HUES48 (cell line): ENCODE results near the gene RARRES1.
A peak's percentile ranks its signal among the peaks of the same experiment; 100 is the strongest.

Source experiments
- H3K27ac ChIP-seq: one replicate; pipeline ENCODE4 v1.7.0; 2013; ENCODE audit warnings: low read depth, low read length, inconsistent platforms
- H3K27me3 ChIP-seq: 2 replicates; pipeline ENCODE4 v1.6.1; 2013; ENCODE audit warnings: mild to moderate bottlenecking, low read length; ENCODE audit not compliant: control insufficient read depth, insufficient read depth
- H3K36me3 ChIP-seq: 2 replicates; pipeline ENCODE4 v1.6.1; 2013; ENCODE audit warnings: low read length; ENCODE audit not compliant: control insufficient read depth, insufficient read depth
- H3K4me1 ChIP-seq: 2 replicates; pipeline ENCODE4 v1.6.1; 2013; ENCODE audit warnings: mild to moderate bottlenecking, low read length; ENCODE audit not compliant: control insufficient read depth, insufficient read depth
- H3K4me3 ChIP-seq: 2 replicates; pipeline ENCODE4 v1.5.1; 2013; ENCODE audit warnings: mild to moderate bottlenecking, low read depth, low read length
- H3K9ac ChIP-seq: 2 replicates; pipeline ENCODE4 v1.6.1; 2013; ENCODE audit warnings: mild to moderate bottlenecking, low read depth, low read length, moderate library complexity
- H3K9me3 ChIP-seq: 2 replicates; pipeline ENCODE4 v1.6.1; 2013; ENCODE audit warnings: low read length; ENCODE audit not compliant: control insufficient read depth, insufficient read depth

The RARRES1 gene

DNA sequence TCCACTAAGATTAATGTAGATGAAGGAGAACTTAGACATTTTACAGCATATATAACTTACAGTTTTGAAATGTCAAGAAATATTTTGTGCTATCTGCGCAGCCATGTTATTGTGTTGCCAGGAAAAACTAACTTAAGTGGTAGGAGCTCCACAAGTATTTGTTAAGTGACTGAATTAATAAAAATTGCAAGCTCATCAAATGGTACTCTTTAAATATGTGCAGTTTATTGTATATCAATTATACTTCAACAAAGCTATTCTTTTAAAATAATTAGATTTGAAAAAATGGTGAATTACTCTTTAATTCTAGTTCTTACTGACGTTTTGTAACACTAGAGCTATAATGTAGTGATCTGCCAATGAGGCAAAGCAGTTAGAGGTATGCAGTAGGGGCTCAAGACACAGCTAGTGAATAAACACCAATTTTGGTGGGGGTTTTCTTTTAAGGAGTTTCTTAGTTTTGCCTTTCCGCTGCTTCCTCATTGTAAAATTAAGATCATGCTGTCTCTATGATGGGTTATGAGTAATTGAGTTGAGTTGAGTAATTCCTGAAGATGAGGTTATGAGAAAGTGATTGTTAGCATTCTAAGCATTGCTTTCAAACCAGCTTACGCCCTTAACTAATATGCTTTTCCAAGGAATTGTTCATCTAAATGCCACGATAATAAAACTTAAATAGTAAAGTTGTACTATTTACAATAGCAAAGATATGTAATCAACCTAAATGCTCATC, 48.9 kb downstream of the RARRES1 start:
- no peak overlapping the region for H3K4me3 ChIP-seq
- no peak overlapping the region for H3K9ac ChIP-seq
- H3K27ac ChIP-seq = no peak overlapping the region
- H3K9me3 ChIP-seq = no peaks in the 10 kb centered on the region
- no peaks in the 10 kb centered on the region for H3K4me1 ChIP-seq
- peaks cover 23% of the 10 kb centered on the region for H3K36me3 ChIP-seq
- no peaks in the 10 kb centered on the region for H3K27me3 ChIP-seq

DNA sequence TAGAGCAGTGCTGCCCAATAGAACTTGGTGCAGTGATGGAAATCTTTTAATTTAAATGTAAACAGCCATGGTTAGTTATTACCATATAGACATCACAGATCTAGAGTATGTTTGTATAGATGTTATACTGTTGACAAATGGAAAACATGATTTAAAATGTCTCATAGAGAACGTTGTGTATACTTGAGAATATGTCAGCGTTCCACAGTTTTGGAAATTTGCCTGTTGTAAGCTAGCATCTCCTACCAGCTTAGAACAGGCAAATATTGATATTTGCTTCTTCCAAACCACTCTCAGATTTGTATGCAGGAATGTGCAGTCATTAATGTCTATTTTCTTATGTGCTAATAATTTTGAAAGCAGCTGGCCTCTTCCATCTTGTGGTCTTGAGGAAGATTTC, 51.4 kb downstream of the RARRES1 start:
- Histone ChIP-seq H3K36me3 (peaks cover 25% of the 10 kb centered on the region), H3K27ac (no peak overlapping the region), H3K9ac (no peak overlapping the region), H3K27me3 (no peaks in the 10 kb centered on the region), H3K4me3 (no peak overlapping the region), H3K9me3 (no peaks in the 10 kb centered on the region), H3K4me1 (no peaks in the 10 kb centered on the region)

DNA sequence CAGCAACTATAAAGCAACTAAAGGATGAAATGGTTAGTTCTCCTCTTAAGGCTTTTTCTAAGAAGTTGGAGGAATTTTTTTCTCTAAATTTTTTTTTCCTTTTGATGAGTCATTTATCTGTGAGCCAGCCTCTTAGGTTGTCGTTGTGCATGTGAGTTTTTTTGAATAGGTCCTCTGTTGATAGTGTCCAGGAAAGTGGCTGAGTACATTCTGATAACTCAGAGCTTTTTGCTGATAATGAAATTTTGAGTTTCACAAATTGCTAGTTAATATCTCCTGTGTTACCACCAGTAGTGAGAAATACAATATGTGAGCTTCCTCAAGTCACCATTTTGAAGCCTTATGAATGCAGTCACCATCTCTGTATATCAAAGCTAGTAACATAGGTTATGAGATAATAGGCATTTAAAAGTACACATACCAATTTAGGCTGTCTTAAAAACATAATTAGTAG, 52.7 kb downstream of the RARRES1 start:
- H3K9ac ChIP-seq = no peak overlapping the region
- H3K27ac ChIP-seq = no peak overlapping the region
- H3K27me3 ChIP-seq = no peaks in the 10 kb centered on the region
- peaks cover 17% of the 10 kb centered on the region for H3K36me3 ChIP-seq
- H3K9me3 ChIP-seq = no peaks in the 10 kb centered on the region
- H3K4me1 ChIP-seq = no peaks in the 10 kb centered on the region
- H3K4me3 ChIP-seq = no peak overlapping the region

DNA sequence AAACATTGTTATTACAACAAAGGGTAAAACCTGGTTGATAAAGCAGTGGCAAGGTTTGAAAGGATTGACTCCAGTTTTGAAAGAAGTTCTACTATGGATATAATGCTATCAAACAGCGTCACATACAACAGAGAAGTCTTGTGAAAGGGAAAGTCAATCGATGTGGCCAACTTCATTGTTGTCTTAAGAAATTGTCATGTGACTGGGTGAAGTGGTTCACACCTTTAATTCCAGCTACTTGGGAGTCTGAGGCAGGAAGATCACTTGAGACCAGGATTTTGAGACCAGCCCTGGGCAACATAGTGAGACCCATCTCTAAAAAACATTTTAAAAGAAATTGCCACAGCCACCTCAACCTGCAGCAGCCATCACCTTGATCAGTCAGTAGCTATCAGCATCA, 53.6 kb downstream of the RARRES1 start:
- Histone ChIP-seq H3K9ac (no peak overlapping the region), H3K36me3 (peaks cover 13% of the 10 kb centered on the region), H3K27me3 (no peaks in the 10 kb centered on the region), H3K4me1 (no peaks in the 10 kb centered on the region), H3K9me3 (no peaks in the 10 kb centered on the region), H3K4me3 (no peak overlapping the region), H3K27ac (no peak overlapping the region)

DNA sequence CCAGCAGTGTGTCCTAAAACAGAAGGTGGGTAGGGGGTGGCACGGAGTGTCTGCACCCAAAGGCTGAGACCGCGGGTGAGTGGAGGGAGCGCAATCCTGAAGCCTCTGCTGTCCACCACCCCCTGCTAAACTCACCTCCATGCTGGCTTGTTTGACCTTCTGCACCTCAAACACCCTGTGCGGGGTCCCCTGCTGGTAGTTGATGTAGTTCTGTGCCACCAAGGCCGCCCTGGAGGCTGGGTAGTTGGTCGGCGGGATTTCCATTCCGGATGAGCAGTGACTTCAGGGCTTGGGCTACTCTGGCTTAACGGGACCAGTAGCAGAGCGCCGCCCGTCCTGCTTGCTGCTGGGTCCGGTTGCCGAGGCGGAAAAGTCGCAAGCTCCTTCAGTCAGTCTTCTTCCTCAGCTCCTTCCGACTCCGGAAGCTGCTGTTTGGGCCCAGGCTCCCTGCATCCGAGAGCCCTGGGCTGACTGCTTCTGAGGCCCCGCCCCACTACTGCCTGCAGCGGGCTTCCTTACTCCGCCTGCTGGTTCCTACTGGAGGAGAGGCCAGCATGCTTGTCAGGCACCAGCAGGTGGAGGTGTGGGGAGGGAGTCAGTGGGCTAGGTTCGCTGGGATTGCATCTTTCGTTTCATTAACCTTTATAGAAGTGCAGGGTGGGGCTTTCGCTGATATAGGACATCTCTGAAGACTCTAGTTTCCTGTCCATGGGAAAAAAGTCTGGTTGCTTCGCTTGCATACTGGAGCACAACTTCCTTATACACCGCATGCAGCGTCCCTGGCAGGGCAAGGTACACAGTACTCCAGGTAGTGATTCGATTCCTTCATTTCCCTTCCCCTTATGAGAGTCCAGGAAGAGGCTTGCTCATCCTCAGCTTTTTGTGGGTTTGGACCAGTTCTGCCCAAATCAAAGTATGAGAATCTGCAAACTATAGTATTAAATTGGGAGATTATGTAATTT, 59.8 kb downstream of the RARRES1 start, which contains the start of gene LXN:
Gene LXN, minus strand, starts transcription at position 434 of the 962 bp plus-strand sequence. Its CDS starts 170 bp downstream, at position 264.
- Histone ChIP-seq H3K36me3 (peaks cover 25% of the 10 kb centered on the region), H3K27ac (peak within 1 kb of the TSS; percentile 88), H3K9me3 (no peaks in the 10 kb centered on the region), H3K4me3 (peak within 1 kb of the TSS; percentile 69), H3K9ac (peak within 1 kb of the TSS; percentile 51), H3K4me1 (peaks cover 8% of the 10 kb centered on the region), H3K27me3 (no peaks in the 10 kb centered on the region)

DNA sequence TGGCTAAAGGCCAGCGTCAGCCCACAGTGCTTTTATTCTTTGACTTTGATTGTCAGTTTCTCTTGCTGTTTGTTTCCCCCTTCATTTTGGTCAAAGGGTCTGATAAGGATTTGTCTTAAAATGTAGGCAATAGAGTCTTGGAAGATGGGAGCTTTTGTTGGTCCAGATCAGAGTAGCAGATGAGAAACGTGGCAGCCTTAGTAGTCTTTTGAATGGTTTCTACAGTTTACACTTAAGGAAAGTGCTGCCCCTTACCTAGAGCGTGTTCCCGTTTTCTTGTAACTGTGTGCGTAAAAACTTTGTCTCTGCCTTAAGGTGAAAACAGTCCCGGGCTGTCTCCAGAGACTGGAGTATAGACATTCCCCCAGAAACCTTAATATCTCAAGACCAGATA, 60.4 kb downstream of the RARRES1 start:
- Histone ChIP-seq H3K27me3 (no peaks in the 10 kb centered on the region), H3K27ac (peak overlapping the region; percentile 88), H3K4me3 (peak overlapping the region; percentile 69), H3K4me1 (peaks cover 8% of the 10 kb centered on the region), H3K9me3 (no peaks in the 10 kb centered on the region), H3K36me3 (peaks cover 32% of the 10 kb centered on the region), H3K9ac (peak overlapping the region; percentile 51; the same call in 1 of the 2 replicates)

DNA sequence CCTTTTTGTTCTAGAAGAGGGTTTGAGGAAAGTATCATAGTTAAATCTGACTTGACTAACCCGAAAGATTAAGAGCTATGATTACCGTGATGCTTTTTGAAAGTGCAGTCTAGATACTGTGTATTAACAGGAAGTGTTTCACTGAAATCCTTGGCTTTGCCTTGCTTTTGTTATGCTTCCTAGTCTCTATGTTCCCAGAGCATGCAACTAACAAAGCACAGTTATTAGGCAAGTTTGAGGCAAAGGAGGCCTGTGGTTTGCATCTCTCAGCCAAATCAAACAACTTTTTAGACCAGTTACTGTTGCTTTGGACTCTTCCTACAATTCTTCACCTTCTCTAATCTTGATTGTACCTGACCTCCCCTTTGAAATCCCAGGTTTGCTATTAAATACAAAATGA, 63.8 kb downstream of the RARRES1 start:
- Histone ChIP-seq H3K27ac (no peak overlapping the region), H3K4me3 (no peak overlapping the region), H3K36me3 (peaks cover 63% of the 10 kb centered on the region), H3K4me1 (peaks cover 8% of the 10 kb centered on the region), H3K9me3 (no peaks in the 10 kb centered on the region), H3K27me3 (no peaks in the 10 kb centered on the region), H3K9ac (no peak overlapping the region)

DNA sequence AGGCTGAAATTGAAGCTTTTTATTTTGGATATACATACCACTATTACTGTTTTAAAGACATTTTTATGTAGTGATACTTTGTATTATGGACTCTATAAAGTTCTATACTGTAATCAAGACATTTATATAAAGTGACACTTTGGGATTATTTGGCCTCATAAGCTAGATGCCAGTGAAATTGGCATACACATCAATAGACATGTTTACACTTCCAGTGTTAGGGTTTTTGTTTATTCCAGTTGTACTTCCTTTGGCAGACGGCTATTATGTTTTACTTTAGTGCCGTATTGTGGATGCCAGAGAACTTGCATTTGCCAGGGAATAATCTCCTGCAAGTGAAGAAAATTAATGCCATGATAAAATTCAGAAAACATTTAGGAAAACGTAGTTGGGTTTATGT, 65.8 kb downstream of the RARRES1 start:
- Histone ChIP-seq H3K27ac (no peak overlapping the region), H3K27me3 (no peaks in the 10 kb centered on the region), H3K36me3 (peaks cover 84% of the 10 kb centered on the region), H3K9me3 (no peaks in the 10 kb centered on the region), H3K9ac (no peak overlapping the region), H3K4me3 (no peak overlapping the region), H3K4me1 (peaks cover 4% of the 10 kb centered on the region)

DNA sequence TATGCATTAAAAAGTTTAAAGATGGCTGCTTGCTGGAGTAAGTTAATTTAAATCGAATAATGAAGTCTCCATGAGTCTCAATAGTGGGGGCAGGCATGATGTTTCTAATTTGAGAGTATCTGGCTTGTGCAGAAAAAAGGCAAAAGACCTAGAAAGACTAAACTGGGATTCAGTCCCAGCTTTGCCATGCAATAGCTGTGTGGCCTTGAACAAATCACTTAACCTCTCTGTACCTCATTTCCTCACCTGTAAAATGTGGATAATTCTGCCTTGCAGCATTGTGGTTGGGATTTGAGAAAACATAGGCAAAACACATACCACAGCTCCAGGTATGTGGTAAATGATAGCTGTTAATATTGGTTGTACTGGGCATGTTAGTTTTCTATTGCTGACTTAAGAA, 68.4 kb downstream of the RARRES1 start:
- no peaks in the 10 kb centered on the region for H3K27me3 ChIP-seq
- peaks cover 94% of the 10 kb centered on the region for H3K36me3 ChIP-seq
- no peak overlapping the region for H3K4me3 ChIP-seq

DNA sequence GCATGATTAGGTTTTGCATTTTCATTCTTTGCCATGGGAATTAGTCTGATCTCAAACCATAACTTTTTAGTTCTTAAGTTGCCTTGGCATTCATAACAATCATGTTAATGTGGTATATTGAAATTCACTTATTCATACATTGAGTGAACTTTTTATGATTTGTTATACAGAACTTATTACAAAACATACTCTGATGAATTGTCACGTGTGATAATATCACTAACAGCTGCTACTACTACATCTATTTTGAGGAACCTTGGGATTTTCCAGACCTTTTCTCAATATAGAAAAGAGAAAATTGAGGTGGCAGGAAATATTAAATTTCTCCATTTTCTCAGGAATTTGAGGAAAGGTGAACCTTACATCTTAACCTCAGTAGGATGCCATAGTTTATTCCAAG, 69.0 kb downstream of the RARRES1 start:
- H3K27ac ChIP-seq = no peak overlapping the region
- no peaks in the 10 kb centered on the region for H3K4me1 ChIP-seq
- peaks cover 93% of the 10 kb centered on the region for H3K36me3 ChIP-seq

More for the DNA sequence above, 68.4 kb downstream of the RARRES1 start:
- Histone ChIP-seq H3K9me3 (no peaks in the 10 kb centered on the region), H3K27ac (no peak overlapping the region), H3K9ac (no peak overlapping the region), H3K4me1 (no peaks in the 10 kb centered on the region)

DNA sequence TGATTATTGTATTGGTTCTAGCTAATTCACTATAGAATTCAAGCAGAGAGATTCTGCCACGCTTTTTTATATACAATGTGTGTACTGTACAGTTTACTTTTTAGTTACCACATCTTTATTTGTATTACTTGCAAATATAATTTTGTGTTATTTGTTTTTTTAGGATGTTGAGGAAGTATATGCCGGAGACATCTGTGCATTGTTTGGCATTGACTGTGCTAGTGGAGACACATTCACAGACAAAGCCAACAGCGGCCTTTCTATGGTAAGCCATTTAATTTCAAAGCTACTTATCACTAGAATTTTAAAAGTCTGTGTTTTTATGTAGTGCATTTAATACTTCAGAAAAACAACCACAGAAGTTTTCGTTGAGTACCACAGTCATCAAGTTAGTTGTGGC, 71.5 kb downstream of the RARRES1 start:
- H3K4me1 ChIP-seq = no peaks in the 10 kb centered on the region
- no peak overlapping the region for H3K4me3 ChIP-seq
- peaks cover 86% of the 10 kb centered on the region for H3K36me3 ChIP-seq
- no peaks in the 10 kb centered on the region for H3K9me3 ChIP-seq
- H3K27ac ChIP-seq = no peak overlapping the region
- no peaks in the 10 kb centered on the region for H3K27me3 ChIP-seq
- no peak overlapping the region for H3K9ac ChIP-seq

More for the DNA sequence above, 69.0 kb downstream of the RARRES1 start:
- Histone ChIP-seq H3K27me3 (no peaks in the 10 kb centered on the region), H3K9me3 (no peaks in the 10 kb centered on the region), H3K9ac (no peak overlapping the region), H3K4me3 (no peak overlapping the region)
